OCI-LY1 (cell line): ENCODE results near the gene ACSF2.
A peak's percentile ranks its signal among the peaks of the same experiment; 100 is the strongest.

Experiments
- H2AFZ ChIP-seq: fragments of 200-600 bp; sonication (generic), shearing (Covaris generic); 2 replicates; pipeline ENCODE4 v1.6.0; 2014; ENCODE audit warnings: antibody characterized with exemption, mild to moderate bottlenecking, low read length
- H3F3A ChIP-seq: fragments of 200-600 bp; sonication (generic), shearing (Covaris generic); 2 replicates; pipeline ENCODE4 v1.6.0; 2014; ENCODE audit warnings: mild to moderate bottlenecking, antibody characterized with exemption, low read length, moderate library complexity; ENCODE audit not compliant: insufficient read depth
- H3K27ac ChIP-seq: fragments of 200-600 bp; sonication (generic); 2 replicates; pipeline ENCODE4 v1.5.1; 2014; ENCODE audit warnings: low read length, mixed run types, mild to moderate bottlenecking, low read depth; ENCODE audit not compliant: poor library complexity, severe bottlenecking
- H3K27me3 ChIP-seq: fragments of 200-600 bp; sonication (generic); 2 replicates; pipeline ENCODE4 v1.6.0; 2014; ENCODE audit warnings: antibody characterized with exemption, mild to moderate bottlenecking, low read length, moderate library complexity; ENCODE audit not compliant: insufficient read depth
- H3K36me3 ChIP-seq: fragments of 200-600 bp; sonication (generic); 2 replicates; pipeline ENCODE4 v1.6.1; 2014; ENCODE audit warnings: mild to moderate bottlenecking, antibody characterized with exemption, low read length, moderate library complexity, mixed read lengths; ENCODE audit not compliant: insufficient read depth
- H3K4me1 ChIP-seq: fragments of 200-600 bp; sonication (generic); 2 replicates; pipeline ENCODE4 v1.5.1; 2014; ENCODE audit warnings: mild to moderate bottlenecking, low read length, moderate library complexity; ENCODE audit not compliant: insufficient read depth, severe bottlenecking
- H3K4me2 ChIP-seq: fragments of 200-600 bp; sonication (generic), shearing (Covaris generic); 2 replicates; pipeline ENCODE4 v1.6.1; 2014; ENCODE audit warnings: low read length
- H3K4me3 ChIP-seq: fragments of 200-600 bp; sonication (generic); 2 replicates; pipeline ENCODE4 v1.5.1; 2014; ENCODE audit warnings: low read length, low read depth, mild to moderate bottlenecking, mixed read lengths; ENCODE audit not compliant: poor library complexity, severe bottlenecking
- H3K79me2 ChIP-seq: fragments of 200-600 bp; shearing (Covaris generic); 2 replicates; pipeline ENCODE4 v1.6.1; 2016; ENCODE audit warnings: mixed run types, low read length, mixed read lengths; ENCODE audit not compliant: insufficient read depth
- H3K9ac ChIP-seq: fragments of 200-600 bp; sonication (generic), shearing (Covaris generic); 2 replicates; pipeline ENCODE4 v1.6.1; 2014; ENCODE audit warnings: mild to moderate bottlenecking, low read length, mixed read lengths
- H3K9me2 ChIP-seq: fragments of 200-600 bp; sonication (generic), shearing (Covaris generic); 2 replicates; pipeline ENCODE4 v1.6.1; 2014; ENCODE audit warnings: low read depth, mild to moderate bottlenecking, low read length, mixed read lengths
- H3K9me3 ChIP-seq: fragments of 200-600 bp; shearing (Covaris generic); 2 replicates; pipeline ENCODE4 v1.6.1; 2014; ENCODE audit warnings: low read length, mixed read lengths
- H4K20me1 ChIP-seq: fragments of 200-600 bp; sonication (generic), shearing (Covaris generic); 2 replicates; pipeline ENCODE4 v1.6.0; 2016; ENCODE audit warnings: mild to moderate bottlenecking, low read length; ENCODE audit not compliant: insufficient read depth
- EZH2 ChIP-seq: fragments of 200-600 bp; sonication (generic), shearing (Covaris generic); IDR thresholded peaks from 2 replicates; pipeline ENCODE4 v1.8.0; 2017; ENCODE audit warnings: borderline replicate concordance, mixed run types, mild to moderate bottlenecking, antibody characterized with exemption, low read length, moderate library complexity, mixed read lengths
- TF ChIP-seq, protein P1 (sequence below): fragments of 200-600 bp; sonication (generic), shearing (Covaris generic); IDR thresholded peaks from 2 replicates; pipeline ENCODE4 v1.5.1; 2017; ENCODE audit warnings: mild to moderate bottlenecking, antibody characterized with exemption, low read length, moderate library complexity, mixed read lengths

Gene ACSF2

DNA sequence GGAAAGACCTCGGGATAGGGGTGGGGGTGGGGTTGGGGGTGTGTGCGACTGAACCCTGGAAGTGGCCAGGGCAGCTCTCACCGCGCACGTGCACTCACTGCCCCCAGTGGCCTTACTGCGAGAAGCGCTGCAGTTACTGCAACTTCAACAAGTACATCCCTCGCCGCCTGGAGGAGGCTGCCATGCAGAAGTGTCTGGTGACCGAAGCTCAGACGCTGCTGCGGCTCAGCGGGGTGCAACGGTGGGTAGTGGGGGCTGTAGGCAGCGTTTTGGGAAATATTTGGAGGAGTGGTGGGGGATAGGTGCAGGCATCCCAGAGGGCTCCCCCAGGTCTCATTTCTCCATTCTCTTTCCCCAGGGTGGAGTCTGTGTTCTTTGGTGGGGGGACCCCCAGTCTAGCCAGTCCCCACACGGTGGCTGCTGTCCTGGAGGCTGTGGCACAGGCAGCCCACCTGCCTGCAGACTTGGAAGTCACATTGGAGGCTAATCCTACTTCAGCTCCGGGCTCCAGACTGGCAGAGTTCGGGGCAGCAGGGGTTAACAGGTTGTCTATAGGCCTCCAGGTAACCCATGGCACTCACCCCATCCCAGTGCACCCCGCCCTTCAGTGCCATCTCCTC is 53.6 kb downstream of the ACSF2 start:
- Histone ChIP-seq H3K9ac (peak overlapping the region; percentile 82), H3K27ac (no peak overlapping the region), H3K27me3 (no peaks in the 10 kb centered on the region), H3K4me1 (peaks cover 11% of the 10 kb centered on the region), H3K9me2 (no peaks in the 10 kb centered on the region), H4K20me1 (no peaks in the 10 kb centered on the region), H3K79me2 (no peaks in the 10 kb centered on the region), H3K4me2 (peak overlapping the region; percentile 87), H3K9me3 (no peaks in the 10 kb centered on the region), H3F3A (no peaks in the 10 kb centered on the region), H3K36me3 (no peaks in the 10 kb centered on the region), H3K4me3 (peak overlapping the region; percentile 76), H2AFZ (no peak overlapping the region)
- TF ChIP-seq, protein P1, sequence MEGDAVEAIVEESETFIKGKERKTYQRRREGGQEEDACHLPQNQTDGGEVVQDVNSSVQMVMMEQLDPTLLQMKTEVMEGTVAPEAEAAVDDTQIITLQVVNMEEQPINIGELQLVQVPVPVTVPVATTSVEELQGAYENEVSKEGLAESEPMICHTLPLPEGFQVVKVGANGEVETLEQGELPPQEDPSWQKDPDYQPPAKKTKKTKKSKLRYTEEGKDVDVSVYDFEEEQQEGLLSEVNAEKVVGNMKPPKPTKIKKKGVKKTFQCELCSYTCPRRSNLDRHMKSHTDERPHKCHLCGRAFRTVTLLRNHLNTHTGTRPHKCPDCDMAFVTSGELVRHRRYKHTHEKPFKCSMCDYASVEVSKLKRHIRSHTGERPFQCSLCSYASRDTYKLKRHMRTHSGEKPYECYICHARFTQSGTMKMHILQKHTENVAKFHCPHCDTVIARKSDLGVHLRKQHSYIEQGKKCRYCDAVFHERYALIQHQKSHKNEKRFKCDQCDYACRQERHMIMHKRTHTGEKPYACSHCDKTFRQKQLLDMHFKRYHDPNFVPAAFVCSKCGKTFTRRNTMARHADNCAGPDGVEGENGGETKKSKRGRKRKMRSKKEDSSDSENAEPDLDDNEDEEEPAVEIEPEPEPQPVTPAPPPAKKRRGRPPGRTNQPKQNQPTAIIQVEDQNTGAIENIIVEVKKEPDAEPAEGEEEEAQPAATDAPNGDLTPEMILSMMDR: peak; percentile 44
- no peak for TF ChIP-seq EZH2

DNA sequence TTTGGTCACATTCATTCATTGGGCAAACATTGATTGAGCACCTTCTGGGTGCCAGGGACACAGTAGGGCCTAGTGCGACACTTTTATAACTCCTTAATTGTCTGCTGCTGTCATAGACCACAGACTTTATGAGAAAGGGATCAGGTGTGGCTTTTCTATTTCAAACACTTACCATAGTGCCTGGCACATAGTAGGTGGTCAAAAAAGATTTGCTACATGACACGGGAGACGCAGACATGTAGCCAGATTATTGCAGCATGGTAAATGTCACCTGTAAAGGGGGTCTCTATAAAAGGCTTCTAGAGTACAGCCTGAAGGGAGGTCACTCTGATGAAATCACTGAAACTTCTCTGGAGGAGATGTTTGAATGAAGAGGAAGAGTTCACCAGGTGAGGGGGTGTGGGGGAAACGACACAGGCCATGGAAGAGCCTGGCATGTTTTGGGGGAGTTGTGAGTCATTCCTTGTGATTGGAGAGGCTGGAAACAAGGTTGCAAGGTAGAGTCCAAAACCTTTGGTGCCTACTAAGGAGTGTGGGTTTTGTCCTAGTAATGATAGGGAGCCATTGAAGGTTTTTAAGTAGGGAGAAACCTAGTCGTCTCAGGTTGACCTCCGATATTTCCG is 54.2 kb downstream of the ACSF2 start:
- no peaks in the 10 kb centered on the region for H3F3A ChIP-seq
- H3K27ac ChIP-seq: no peak overlapping the region
- no peaks in the 10 kb centered on the region for H3K36me3 ChIP-seq
- H3K27me3 ChIP-seq: no peaks in the 10 kb centered on the region
- H3K9me2 ChIP-seq: no peaks in the 10 kb centered on the region
- H2AFZ ChIP-seq: no peak overlapping the region
- TF ChIP-seq, protein P1: no peak
- TF ChIP-seq EZH2: no peak
- H3K4me1 ChIP-seq: peaks cover 11% of the 10 kb centered on the region
- H4K20me1 ChIP-seq: no peaks in the 10 kb centered on the region
- no peaks in the 10 kb centered on the region for H3K9me3 ChIP-seq
- H3K4me3 ChIP-seq: peak overlapping the region; percentile 76
- peak overlapping the region; percentile 87; the same call in 1 of the 2 replicates for H3K4me2 ChIP-seq
- no peak overlapping the region for H3K9ac ChIP-seq
- H3K79me2 ChIP-seq: no peaks in the 10 kb centered on the region

DNA sequence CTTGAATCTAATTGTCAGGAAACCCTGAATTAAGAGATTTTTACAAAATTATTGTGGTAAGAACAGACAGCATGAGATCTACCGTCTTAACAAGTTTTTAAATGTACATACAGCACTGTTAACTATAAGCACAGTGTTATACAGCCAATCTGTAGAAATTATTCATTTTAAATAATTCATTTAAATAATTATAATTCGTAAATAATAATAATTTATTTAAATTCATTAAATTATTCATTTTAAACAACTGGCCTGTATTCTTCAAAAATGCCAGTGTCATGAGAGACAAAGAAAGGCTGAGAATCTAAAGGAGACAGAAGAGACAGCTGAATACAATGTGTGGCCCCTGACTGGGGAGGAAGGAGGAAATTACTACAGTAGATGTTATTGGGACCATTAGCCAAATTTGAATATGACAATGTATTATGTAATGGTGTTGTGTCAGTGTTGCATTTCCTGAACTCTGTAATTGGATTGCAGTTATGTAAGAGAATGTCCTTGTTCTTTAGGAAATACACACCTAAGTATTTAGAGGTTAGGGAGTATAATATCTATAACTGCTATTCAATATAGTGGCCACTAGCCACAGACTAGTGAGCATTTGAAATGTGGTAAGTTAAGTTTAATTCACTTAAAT is 55.0 kb downstream of the ACSF2 start:
- no peak overlapping the region for H3K4me3 ChIP-seq
- no peak overlapping the region for H2AFZ ChIP-seq
- no peak overlapping the region for H3K4me2 ChIP-seq
- H3K27me3 ChIP-seq: no peaks in the 10 kb centered on the region
- H3K9ac ChIP-seq: no peak overlapping the region
- no peaks in the 10 kb centered on the region for H3K36me3 ChIP-seq
- H3K9me2 ChIP-seq: no peaks in the 10 kb centered on the region
- no peaks in the 10 kb centered on the region for H4K20me1 ChIP-seq
- H3K9me3 ChIP-seq: no peaks in the 10 kb centered on the region
- no peak for TF ChIP-seq EZH2
- TF ChIP-seq, protein P1: no peak
- H3K27ac ChIP-seq: no peak overlapping the region
- H3K79me2 ChIP-seq: no peaks in the 10 kb centered on the region
- peaks cover 11% of the 10 kb centered on the region for H3K4me1 ChIP-seq
- no peaks in the 10 kb centered on the region for H3F3A ChIP-seq
